Mesenteric fat pad (tissue), 1 donor: Measurements from ENCODE around the gene TMEM244. TPM values are rescaled to one million over a fixed set of nuclear protein-coding genes. Genes with fewer than 3 reads are reported as not detected.
"Not testable (repeated sequence)": the region's sequence is repeated elsewhere in the genome, so short reads cannot be mapped to it uniquely, and the experiment has no call there.

Experiments
- DNase-seq: peaks from one replicate; pipeline ENCODE4 v3.0.0-alpha.2; 2020; ENCODE audit warnings: low spot score
- total RNA-seq: library from RNA; stranded (reverse); fragmentation: NEBNext Ultra II Directional; extraction: Animal tissue kit (Norgen Biotek cat#: 25700); gene quantifications from one replicate; pipeline ENCODE4 v1.2.1, GENCODE V29; 2021
- donor health status: DM: yes; HTN: yes; CAD: no.

TMEM244 gene
- total RNA-seq, 1 donor from 2014 or later: not detected

- DNase-seq: no peak
Observed at GRCh38 chr6:129817332-129817731, 43.8 kb downstream of the TMEM244 start.

- no peak for DNase-seq
Observed at GRCh38 chr6:129812145-129812777, 48.9 kb downstream of the TMEM244 start.

- not testable (repeated sequence) for DNase-seq
Observed at GRCh38 chr6:129807141-129807540, 54.0 kb downstream of the TMEM244 start.

- DNase-seq: not testable (repeated sequence)
Observed at GRCh38 chr6:129802920-129803319, 58.2 kb downstream of the TMEM244 start.

GRCh38 chr6:129801909-129802308 is 59.2 kb downstream of the TMEM244 start:
- no peak for DNase-seq

- no peak for DNase-seq
Observed at GRCh38 chr6:129795261-129795660, 65.9 kb downstream of the TMEM244 start.

- no peak for DNase-seq
Observed at GRCh38 chr6:129793447-129793846, 67.7 kb downstream of the TMEM244 start.

- no peak for DNase-seq
Observed at GRCh38 chr6:129792049-129792448, 69.1 kb downstream of the TMEM244 start.

GRCh38 chr6:129790785-129791184 is 70.3 kb downstream of the TMEM244 start:
- no peak for DNase-seq

GRCh38 chr6:129789974-129790373 is 71.1 kb downstream of the TMEM244 start:
- no peak for DNase-seq

- DNase-seq: no peak
Observed at GRCh38 chr6:129787816-129788215, 73.3 kb downstream of the TMEM244 start.

- DNase-seq: no peak
Observed at GRCh38 chr6:129786548-129786947, 74.6 kb downstream of the TMEM244 start.

GRCh38 chr6:129785756-129786135 is 75.4 kb downstream of the TMEM244 start:
- no peak for DNase-seq

- no peak for DNase-seq
Observed at GRCh38 chr6:129785047-129785755, 75.9 kb downstream of the TMEM244 start.

Other genes starting within 250 kb of the TMEM244 start
- gene ARHGAP18, start 151.1 kb downstream of the TMEM244 start, total RNA-seq: 24.4 TPM
- 9.9 TPM for gene L3MBTL3, start 157.3 kb upstream of the TMEM244 start, total RNA-seq